Left ventricle myocardium inferior (tissue), 1 donor: ENCODE results near the gene DLG2. TPM values are rescaled to one million over a fixed set of nuclear protein-coding genes. Genes with fewer than 3 reads are reported as not detected.

Source experiments
- DNase-seq: peaks from one replicate; pipeline ENCODE4 v3.0.0-alpha.2; 2020
- H3K27ac ChIP-seq: fragments of 200-600 bp; replicated peaks from 2 replicates; pipeline ENCODE4 v1.8.0; 2021
- H3K27me3 ChIP-seq: fragments of 200-600 bp; 2 replicates; pipeline ENCODE4 v1.8.0; 2021; ENCODE audit warnings: low read depth
- H3K36me3 ChIP-seq: fragments of 200-600 bp; 2 replicates; pipeline ENCODE4 v1.8.0; 2021
- H3K4me1 ChIP-seq: fragments of 200-600 bp; 2 replicates; pipeline ENCODE4 v1.8.0; 2021
- H3K4me3 ChIP-seq: fragments of 200-600 bp; 2 replicates; pipeline ENCODE4 v1.8.0; 2021; ENCODE audit warnings: mild to moderate bottlenecking, moderate library complexity
- H3K9me3 ChIP-seq: fragments of 200-600 bp; replicated peaks from 2 replicates; pipeline ENCODE4 v1.8.0; 2021
- intact Hi-C: fragments of 100-400 bp; cut with micrococcal nuclease; formaldehyde crosslinking; loops from one replicate; pipeline ENCODE4 v1.11.0; 2022
- total RNA-seq: library from RNA; stranded (reverse); fragmentation: NEBNext Ultra II Directional; extraction: Animal tissue kit (Norgen Biotek cat#: 25700); gene quantifications from one replicate; pipeline ENCODE4 v1.2.1, GENCODE V29; 2021
- TF ChIP-seq, protein P1 (sequence below): fragments of 200-600 bp; IDR thresholded peaks from 2 replicates; pipeline ENCODE4 v1.8.0; 2021; ENCODE audit warnings: antibody characterized with exemption, mild to moderate bottlenecking, borderline replicate concordance
- donor health status: DM: no; HTN: yes; CAD: no; lungs with severe emphysema.

Gene DLG2
- total RNA-seq, 1 donor from 2014 or later, result 6.5 TPM

DNA sequence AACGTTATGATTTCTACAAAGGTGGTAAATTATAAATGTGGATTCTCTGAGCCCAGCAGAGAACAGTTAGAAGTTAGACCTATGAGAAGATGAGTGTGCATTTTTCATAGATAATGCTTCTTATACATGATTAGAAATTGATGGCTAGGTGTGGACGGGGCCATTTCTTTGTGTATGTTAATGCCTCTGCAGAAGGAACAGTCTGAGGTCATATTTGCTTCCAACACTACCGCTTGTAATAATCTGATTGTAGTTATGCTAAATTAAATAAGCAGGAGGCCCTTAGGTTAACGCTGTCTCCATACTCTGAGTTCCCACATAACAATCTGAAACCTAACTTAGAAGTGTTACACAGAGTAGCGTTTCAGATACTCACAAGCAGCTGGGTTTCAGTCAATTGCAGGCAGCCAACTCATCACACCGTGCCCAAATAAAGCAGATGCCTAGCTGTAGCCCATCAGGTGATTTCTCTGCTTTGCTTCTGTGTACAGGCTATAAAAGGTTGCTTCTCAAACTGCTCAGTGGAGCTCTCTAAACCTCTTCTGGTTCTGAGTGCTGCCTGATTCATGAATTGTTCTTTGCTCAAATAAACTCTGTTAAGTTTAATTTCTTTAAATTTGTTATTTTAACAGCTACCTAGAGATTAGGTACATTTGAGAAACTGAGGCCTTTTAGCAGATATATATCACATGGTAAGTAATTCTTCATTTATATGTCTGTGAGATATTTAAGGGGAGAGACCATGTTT lies 1702.2 kb downstream of the DLG2 start:
- TF ChIP-seq, protein P1, sequence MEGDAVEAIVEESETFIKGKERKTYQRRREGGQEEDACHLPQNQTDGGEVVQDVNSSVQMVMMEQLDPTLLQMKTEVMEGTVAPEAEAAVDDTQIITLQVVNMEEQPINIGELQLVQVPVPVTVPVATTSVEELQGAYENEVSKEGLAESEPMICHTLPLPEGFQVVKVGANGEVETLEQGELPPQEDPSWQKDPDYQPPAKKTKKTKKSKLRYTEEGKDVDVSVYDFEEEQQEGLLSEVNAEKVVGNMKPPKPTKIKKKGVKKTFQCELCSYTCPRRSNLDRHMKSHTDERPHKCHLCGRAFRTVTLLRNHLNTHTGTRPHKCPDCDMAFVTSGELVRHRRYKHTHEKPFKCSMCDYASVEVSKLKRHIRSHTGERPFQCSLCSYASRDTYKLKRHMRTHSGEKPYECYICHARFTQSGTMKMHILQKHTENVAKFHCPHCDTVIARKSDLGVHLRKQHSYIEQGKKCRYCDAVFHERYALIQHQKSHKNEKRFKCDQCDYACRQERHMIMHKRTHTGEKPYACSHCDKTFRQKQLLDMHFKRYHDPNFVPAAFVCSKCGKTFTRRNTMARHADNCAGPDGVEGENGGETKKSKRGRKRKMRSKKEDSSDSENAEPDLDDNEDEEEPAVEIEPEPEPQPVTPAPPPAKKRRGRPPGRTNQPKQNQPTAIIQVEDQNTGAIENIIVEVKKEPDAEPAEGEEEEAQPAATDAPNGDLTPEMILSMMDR, result no peak

DNA sequence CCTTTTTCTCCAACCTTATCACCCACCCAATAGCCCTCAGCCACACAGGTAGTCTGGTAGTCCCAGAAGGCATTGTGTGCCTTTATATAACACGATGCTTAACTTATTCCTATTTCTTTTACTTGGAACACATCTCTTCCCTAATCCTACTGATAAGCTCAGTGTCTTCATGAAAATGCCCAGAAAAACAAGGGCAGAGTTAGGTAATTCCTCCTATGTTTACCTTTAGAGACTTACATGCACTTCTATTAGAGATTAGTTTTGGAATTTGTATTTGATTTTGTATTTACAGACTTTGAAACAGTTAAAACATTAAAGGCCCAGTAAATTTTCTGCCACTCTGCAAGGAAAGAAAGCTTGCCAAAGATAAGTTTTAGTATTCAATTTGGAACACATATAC lies 1703.2 kb downstream of the DLG2 start:
- Histone ChIP-seq H3K9me3 (no peaks in the 10 kb centered on the region), H3K36me3 (no peaks in the 10 kb centered on the region), H3K27ac (no peak overlapping the region), H3K27me3 (no peaks in the 10 kb centered on the region), H3K4me1 (no peaks in the 10 kb centered on the region), H3K4me3 (no peak overlapping the region)
- TF ChIP-seq, protein P1, result no peak
- DNase-seq, result no peak
- intact Hi-C loops, result no loop called here

More for the DNA sequence above, 1702.2 kb downstream of the DLG2 start:
- no peaks in the 10 kb centered on the region for H3K27me3 ChIP-seq
- no peaks in the 10 kb centered on the region for H3K36me3 ChIP-seq
- H3K27ac ChIP-seq, result no peak overlapping the region
- intact Hi-C loops, result no loop called here
- H3K9me3 ChIP-seq, result no peaks in the 10 kb centered on the region
- H3K4me3 ChIP-seq, result no peak overlapping the region
- no peaks in the 10 kb centered on the region for H3K4me1 ChIP-seq
- DNase-seq, result no peak

DNA sequence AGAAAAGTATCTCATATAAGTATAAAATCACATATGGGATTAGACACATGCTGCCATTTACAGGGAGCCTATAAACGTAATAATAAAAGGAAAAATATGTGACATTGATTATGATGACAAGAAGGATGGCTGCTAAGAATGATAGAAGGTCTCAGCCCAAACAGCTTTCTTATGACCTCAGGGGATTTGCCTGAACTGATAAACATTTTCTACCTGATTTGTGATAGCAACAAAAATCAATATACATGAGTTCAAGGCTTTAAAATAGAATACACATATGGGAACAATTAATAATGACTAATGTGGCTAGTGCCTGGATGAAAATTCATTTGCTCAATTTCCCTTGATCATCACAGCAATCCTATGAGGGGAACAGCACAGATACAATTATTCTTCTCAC lies 1704.2 kb downstream of the DLG2 start:
- H3K27ac ChIP-seq, result no peak overlapping the region
- intact Hi-C loops, result no loop called here
- no peak overlapping the region for H3K4me3 ChIP-seq
- TF ChIP-seq, protein P1, result no peak
- DNase-seq, result no peak
- H3K4me1 ChIP-seq, result no peaks in the 10 kb centered on the region
- no peaks in the 10 kb centered on the region for H3K9me3 ChIP-seq
- no peaks in the 10 kb centered on the region for H3K27me3 ChIP-seq
- H3K36me3 ChIP-seq, result no peaks in the 10 kb centered on the region

DNA sequence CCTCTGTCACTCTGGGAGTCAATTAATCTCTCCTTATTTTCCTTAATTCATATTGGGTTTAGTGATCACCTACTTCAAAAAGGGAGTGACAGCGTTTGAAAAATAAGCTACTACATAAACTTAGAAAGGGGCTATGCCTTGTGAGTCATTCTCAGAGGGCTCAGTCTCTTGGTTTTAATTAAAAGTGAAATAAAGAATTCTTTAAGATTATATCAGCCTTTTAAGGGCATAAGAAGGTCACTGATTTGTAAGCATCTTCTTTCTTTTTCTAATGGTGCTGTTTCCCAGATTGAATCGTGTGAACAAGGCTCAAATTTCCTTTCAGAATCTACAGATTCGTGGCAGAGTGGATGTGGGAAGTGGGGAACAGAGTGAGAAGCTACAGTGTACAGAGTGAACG lies 1704.8 kb downstream of the DLG2 start:
- Histone ChIP-seq H3K27ac (no peak overlapping the region), H3K4me1 (no peaks in the 10 kb centered on the region), H3K9me3 (no peaks in the 10 kb centered on the region), H3K36me3 (no peaks in the 10 kb centered on the region), H3K27me3 (no peaks in the 10 kb centered on the region), H3K4me3 (no peak overlapping the region)
- intact Hi-C loops, result no loop called here
- no peak for DNase-seq
- TF ChIP-seq, protein P1, result no peak

DNA sequence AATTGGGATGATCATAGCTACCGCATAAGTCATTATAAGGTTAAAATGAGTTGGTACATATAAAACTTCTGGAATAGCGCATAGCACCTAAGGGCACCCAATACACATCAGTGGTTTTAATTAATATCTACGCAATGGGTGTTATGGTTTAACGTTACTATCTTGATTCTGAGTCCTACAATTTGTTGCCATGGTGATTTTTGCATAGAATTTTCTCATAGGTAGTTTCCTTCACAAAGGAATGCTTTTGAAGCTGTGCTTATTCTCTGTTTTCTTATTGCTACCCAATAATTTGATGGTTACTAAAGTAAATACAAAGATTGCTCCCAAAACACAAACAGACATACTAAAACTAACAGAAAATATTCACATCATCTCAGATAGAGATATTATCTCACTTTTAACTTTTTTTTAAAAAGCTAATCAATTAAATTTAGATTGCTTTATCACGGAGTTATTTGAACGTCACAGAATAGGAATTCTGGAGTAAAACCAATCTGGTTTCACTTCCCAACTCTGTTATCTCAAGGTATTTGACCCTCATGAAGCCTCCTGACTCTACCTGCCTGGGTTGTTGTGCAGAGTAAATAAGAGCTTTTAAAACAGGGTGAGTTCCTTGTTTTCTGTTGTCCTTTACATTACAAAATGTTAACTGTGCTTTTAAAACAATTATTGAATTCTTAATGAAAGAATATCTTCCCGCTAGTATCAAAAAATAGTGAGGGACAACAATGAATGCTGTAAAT lies 1705.5 kb downstream of the DLG2 start:
- H3K36me3 ChIP-seq, result no peaks in the 10 kb centered on the region
- no peak for DNase-seq
- H3K9me3 ChIP-seq, result no peaks in the 10 kb centered on the region
- TF ChIP-seq, protein P1, result no peak
- H3K4me3 ChIP-seq, result no peak overlapping the region
- H3K27me3 ChIP-seq, result no peaks in the 10 kb centered on the region
- H3K27ac ChIP-seq, result no peak overlapping the region
- intact Hi-C loops, result no loop called here
- no peaks in the 10 kb centered on the region for H3K4me1 ChIP-seq
